Loucy (cell line): ENCODE results near the gene WNK3.

Experiments
- EZH2phosphoT487 ChIP-seq: fragments of 200-600 bp; IDR thresholded peaks from 2 replicates; pipeline ENCODE4 v1.6.1; 2018; ENCODE audit warnings: antibody characterized with exemption, mild to moderate bottlenecking, moderate library complexity, borderline replicate concordance
- TF ChIP-seq, protein P1 (sequence below): fragments of 200-600 bp; sonication (generic); conservative IDR thresholded peaks from 2 replicates; pipeline ENCODE4 v1.5.1; 2014; ENCODE audit warnings: mild to moderate bottlenecking, antibody characterized with exemption, low read length

DNA sequence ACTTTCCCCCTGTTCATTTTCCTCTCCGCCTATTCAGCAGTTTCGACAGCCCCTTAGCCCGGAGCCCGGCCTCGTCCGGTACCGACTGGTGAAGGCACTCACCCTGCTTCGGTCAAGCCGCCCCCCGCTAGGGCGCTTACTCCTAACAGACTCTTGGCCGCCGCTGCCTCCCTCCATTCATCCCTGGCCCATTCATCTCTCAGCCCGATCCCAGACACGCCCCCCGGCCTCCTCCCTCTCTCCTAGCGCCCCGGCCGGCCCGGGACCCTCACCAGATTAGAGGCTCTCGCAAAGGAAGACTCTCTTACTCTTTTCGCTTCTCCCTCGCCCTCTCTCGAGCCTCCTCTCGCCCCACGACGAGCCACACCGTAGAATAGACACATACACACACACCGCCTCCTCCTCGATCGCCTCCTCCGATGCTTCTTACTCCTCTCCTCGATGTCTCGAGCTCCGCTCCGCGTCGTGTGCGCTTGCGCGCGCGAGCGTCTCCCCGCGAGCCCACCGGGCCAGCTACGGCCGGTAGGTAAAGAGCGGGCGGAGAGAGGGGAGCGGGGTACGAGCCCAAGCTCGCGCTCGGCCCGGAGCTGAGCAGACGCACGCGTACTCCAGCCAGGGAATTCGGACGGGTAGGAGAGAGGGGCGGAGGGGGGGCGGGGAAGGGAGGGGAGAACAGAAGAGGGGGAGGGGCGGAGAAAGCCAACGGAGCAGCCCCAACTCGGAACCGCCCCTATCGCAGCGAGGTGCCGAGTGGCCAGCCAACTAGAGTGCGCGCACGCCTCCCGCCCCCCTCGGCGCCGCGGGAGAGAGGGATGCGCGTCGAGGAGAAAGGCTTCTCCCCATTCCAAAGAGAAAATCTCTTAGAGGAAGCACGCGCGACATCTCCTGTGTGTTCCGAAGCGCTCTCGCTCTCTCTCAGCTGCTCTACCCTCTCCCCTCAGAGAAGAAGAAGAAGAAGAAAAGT, at the start of gene WNK3:
- TF ChIP-seq, protein P1, sequence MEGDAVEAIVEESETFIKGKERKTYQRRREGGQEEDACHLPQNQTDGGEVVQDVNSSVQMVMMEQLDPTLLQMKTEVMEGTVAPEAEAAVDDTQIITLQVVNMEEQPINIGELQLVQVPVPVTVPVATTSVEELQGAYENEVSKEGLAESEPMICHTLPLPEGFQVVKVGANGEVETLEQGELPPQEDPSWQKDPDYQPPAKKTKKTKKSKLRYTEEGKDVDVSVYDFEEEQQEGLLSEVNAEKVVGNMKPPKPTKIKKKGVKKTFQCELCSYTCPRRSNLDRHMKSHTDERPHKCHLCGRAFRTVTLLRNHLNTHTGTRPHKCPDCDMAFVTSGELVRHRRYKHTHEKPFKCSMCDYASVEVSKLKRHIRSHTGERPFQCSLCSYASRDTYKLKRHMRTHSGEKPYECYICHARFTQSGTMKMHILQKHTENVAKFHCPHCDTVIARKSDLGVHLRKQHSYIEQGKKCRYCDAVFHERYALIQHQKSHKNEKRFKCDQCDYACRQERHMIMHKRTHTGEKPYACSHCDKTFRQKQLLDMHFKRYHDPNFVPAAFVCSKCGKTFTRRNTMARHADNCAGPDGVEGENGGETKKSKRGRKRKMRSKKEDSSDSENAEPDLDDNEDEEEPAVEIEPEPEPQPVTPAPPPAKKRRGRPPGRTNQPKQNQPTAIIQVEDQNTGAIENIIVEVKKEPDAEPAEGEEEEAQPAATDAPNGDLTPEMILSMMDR = no peak
- TF ChIP-seq EZH2phosphoT487 = no peak
